ENCODE results near the gene FMN1.

DNA sequence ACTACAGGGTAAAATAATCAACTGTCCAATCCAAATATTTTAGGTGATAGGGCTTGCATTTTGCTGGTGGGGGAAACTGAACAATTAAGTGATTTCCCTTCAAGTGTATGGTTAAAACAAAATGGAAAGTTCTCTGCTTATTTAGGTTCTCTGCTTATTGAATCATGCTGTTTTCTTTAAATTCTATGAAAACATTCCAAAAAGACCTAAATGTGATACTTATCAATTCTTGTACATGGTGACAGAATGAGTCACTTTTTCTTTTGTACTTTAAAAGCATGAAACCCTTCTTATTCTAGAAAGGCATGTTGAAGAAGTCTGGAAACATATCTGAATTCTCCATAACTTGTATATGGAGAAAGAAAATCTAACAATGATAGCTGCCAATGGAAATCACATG, 192.6 kb downstream of the FMN1 start:
- TF ChIP-seq, protein P1, sequence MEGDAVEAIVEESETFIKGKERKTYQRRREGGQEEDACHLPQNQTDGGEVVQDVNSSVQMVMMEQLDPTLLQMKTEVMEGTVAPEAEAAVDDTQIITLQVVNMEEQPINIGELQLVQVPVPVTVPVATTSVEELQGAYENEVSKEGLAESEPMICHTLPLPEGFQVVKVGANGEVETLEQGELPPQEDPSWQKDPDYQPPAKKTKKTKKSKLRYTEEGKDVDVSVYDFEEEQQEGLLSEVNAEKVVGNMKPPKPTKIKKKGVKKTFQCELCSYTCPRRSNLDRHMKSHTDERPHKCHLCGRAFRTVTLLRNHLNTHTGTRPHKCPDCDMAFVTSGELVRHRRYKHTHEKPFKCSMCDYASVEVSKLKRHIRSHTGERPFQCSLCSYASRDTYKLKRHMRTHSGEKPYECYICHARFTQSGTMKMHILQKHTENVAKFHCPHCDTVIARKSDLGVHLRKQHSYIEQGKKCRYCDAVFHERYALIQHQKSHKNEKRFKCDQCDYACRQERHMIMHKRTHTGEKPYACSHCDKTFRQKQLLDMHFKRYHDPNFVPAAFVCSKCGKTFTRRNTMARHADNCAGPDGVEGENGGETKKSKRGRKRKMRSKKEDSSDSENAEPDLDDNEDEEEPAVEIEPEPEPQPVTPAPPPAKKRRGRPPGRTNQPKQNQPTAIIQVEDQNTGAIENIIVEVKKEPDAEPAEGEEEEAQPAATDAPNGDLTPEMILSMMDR (IDR thresholded peaks at IDR 0.05) = no peak
- TF ChIP-seq POLR2A (IDR thresholded peaks at IDR 0.05) = no peak

Data from body of pancreas (tissue), 4 donors.